B cell (primary cell): ENCODE measurements around the gene ANKRD44.

Experiments used
- EZH2 ChIP-seq: IDR thresholded peaks from 2 replicates; pipeline ENCODE4 v1.6.1; 2012; ENCODE audit warnings: borderline replicate concordance, low read depth, mild to moderate bottlenecking, moderate library complexity, low read length; ENCODE audit not compliant: insufficient read depth, poor library complexity, severe bottlenecking
- TF ChIP-seq, protein P1 (sequence below): fragments of 200-600 bp; IDR thresholded peaks from one replicate; pipeline ENCODE4 v1.8.0; 2022; ENCODE audit warnings: antibody characterized with exemption, mild to moderate bottlenecking

DNA sequence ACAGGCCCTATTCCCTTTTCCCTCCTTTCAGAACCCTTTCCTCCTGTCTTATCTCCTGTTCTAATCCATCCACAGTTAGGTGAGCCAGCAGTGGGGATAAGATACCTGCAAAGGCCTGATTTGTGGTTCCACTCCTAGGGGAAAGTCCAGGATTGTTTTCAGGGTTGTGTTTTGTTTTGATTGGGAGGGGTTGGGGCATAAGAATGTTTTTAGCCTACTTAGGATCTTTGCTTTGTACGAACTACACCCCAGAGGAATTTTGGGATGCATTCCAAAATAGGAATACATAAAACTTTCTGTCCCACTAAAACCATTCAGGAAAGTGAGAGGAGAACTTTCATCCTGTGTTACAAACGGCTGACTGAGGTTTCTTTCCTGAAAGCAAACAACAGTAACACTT is 233.2 kb downstream of the ANKRD44 start:
- TF ChIP-seq, protein P1, sequence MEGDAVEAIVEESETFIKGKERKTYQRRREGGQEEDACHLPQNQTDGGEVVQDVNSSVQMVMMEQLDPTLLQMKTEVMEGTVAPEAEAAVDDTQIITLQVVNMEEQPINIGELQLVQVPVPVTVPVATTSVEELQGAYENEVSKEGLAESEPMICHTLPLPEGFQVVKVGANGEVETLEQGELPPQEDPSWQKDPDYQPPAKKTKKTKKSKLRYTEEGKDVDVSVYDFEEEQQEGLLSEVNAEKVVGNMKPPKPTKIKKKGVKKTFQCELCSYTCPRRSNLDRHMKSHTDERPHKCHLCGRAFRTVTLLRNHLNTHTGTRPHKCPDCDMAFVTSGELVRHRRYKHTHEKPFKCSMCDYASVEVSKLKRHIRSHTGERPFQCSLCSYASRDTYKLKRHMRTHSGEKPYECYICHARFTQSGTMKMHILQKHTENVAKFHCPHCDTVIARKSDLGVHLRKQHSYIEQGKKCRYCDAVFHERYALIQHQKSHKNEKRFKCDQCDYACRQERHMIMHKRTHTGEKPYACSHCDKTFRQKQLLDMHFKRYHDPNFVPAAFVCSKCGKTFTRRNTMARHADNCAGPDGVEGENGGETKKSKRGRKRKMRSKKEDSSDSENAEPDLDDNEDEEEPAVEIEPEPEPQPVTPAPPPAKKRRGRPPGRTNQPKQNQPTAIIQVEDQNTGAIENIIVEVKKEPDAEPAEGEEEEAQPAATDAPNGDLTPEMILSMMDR = no peak
- TF ChIP-seq EZH2 = no peak
